Activated B cell treated with CpG ODN at 0.5 μM for 24 hours (primary cell): Measurements from ENCODE around the gene DYNLT3. TPM values are rescaled to one million over a fixed set of nuclear protein-coding genes. Genes with fewer than 3 reads are reported as not detected.

Experiments
- ATAC-seq: fragments of 200-7000 bp; cut with Tn5 transposase; one replicate; pipeline ENCODE4 v1.10.0; 2021; ENCODE audit warnings: low read depth, mild to moderate bottlenecking, moderate library complexity
- CTCF ChIA-PET: fragments of 350-600 bp; sonication (Branson Sonifier 250); formaldehyde crosslinking; loops from one replicate; lab custom pipeline; 2021; ENCODE audit warnings: antibody characterized with exemption; lab: Charles Lee
- POLR2A ChIA-PET: fragments of 350-600 bp; sonication (Branson Sonifier 250); formaldehyde crosslinking; loops from one replicate; lab custom pipeline; 2021; ENCODE audit warnings: antibody characterized with exemption; lab: Charles Lee
- DNase-seq: peaks from one replicate; pipeline ENCODE4 v3.0.0; 2022
- H3K27ac Mint-ChIP-seq: one replicate; pipeline ENCODE4 v1.8.0; 2020; ENCODE audit warnings: mixed read lengths
- H3K27me3 Mint-ChIP-seq: one replicate; pipeline ENCODE4 v1.8.0; 2021; ENCODE audit warnings: mixed read lengths
- H3K36me3 Mint-ChIP-seq: one replicate; pipeline ENCODE4 v1.8.0; 2021; ENCODE audit warnings: low read depth, mixed read lengths
- H3K4me1 Mint-ChIP-seq: one replicate; pipeline ENCODE4 v1.8.0; 2021; ENCODE audit warnings: mixed read lengths
- H3K4me3 Mint-ChIP-seq: one replicate; pipeline ENCODE4 v1.8.0; 2020; ENCODE audit warnings: mild to moderate bottlenecking, mixed read lengths
- H3K9me3 Mint-ChIP-seq: one replicate; pipeline ENCODE4 v1.8.0; 2020; ENCODE audit warnings: mixed read lengths
- CTCF ChIP-seq: fragments of 200-600 bp; IDR thresholded peaks from one replicate; pipeline ENCODE4 v1.8.0; 2022; ENCODE audit warnings: antibody characterized with exemption, mild to moderate bottlenecking
- intact Hi-C: fragments of 100-400 bp; cut with micrococcal nuclease; formaldehyde crosslinking; loops from one replicate; pipeline ENCODE4 v1.15.1; 2024
- total RNA-seq: library from RNA; stranded (reverse); gene quantifications from 2 replicates; pipeline ENCODE4 v1.2.3, GENCODE V29; 2022

The DYNLT3 gene
- total RNA-seq, 1 donor from 2014 or later, result 19.1 TPM

GRCh38 chrX:37818031-37818430, 29.3 kb downstream of the DYNLT3 start:
- DNase-seq (no peak), ATAC-seq (peak; percentile 48)
- peak overlapping the region; percentile 78 for H3K4me3 Mint-ChIP-seq
- intact Hi-C loops, result loop anchor here (1.0 to 5.0 kb wide), 3 partner anchors 29 to 41 kb away; partner anchors contain the start of gene DYNLT3
- H3K27ac Mint-ChIP-seq, result peak overlapping the region; percentile 93
- H3K9me3 Mint-ChIP-seq, result no peaks in the 10 kb centered on the region
- no peaks in the 10 kb centered on the region for H3K27me3 Mint-ChIP-seq
- peaks cover 81% of the 10 kb centered on the region for H3K4me1 Mint-ChIP-seq
- no peak for TF ChIP-seq CTCF
- ChIA-PET CTCF (interaction anchor here (1.0 to 5.3 kb wide), 2 partner anchors 36 to 72 kb away, joined by 3 to 43 read pairs; no protein-coding TSS in a partner anchor), POLR2A (interaction anchor here (0.6 to 7.4 kb wide), 10 partner anchors 19 to 72 kb away, joined by 3 to 155 read pairs (median 8); partner anchors contain the start of gene CYBB)
- peaks cover 2% of the 10 kb centered on the region for H3K36me3 Mint-ChIP-seq

GRCh38 chrX:37817579-37817978, 29.8 kb downstream of the DYNLT3 start:
- intact Hi-C loops, result loop anchor here (1.0 to 5.0 kb wide), 5 partner anchors 8 to 71 kb away; no protein-coding TSS in a partner anchor
- TF ChIP-seq CTCF, result no peak
- peak overlapping the region; percentile 93 for H3K27ac Mint-ChIP-seq
- ChIA-PET CTCF (interaction anchor here (0.7 to 5.3 kb wide), 6 partner anchors 8 to 510 kb away, joined by 3 to 43 read pairs (median 3); partner anchors contain the start of gene RPGR), POLR2A (interaction anchor here (0.7 to 7.4 kb wide), 11 partner anchors 18 to 72 kb away, joined by 3 to 155 read pairs (median 9); partner anchors contain the start of gene CYBB)
- H3K9me3 Mint-ChIP-seq, result no peaks in the 10 kb centered on the region
- H3K4me3 Mint-ChIP-seq, result peak overlapping the region; percentile 81
- DNase-seq, result no peak
- ATAC-seq, result peak; percentile 56
- peaks cover 81% of the 10 kb centered on the region for H3K4me1 Mint-ChIP-seq
- H3K27me3 Mint-ChIP-seq, result no peaks in the 10 kb centered on the region
- peaks cover 3% of the 10 kb centered on the region for H3K36me3 Mint-ChIP-seq

- no peak for ATAC-seq
- H3K9me3 Mint-ChIP-seq, result no peaks in the 10 kb centered on the region
- no peak for TF ChIP-seq CTCF
- no peaks in the 10 kb centered on the region for H3K27me3 Mint-ChIP-seq
- H3K27ac Mint-ChIP-seq, result peak overlapping the region; percentile 93
- peaks cover 83% of the 10 kb centered on the region for H3K4me1 Mint-ChIP-seq
- intact Hi-C loops, result loop anchor here (1.0 to 5.0 kb wide), 5 partner anchors 8 to 70 kb away; no protein-coding TSS in a partner anchor
- ChIA-PET CTCF (interaction anchor here (0.7 to 5.3 kb wide), 6 partner anchors 9 to 510 kb away, joined by 3 to 43 read pairs (median 3); partner anchors contain the start of gene RPGR), POLR2A (interaction anchor here (0.7 to 7.4 kb wide), 11 partner anchors 15 to 72 kb away, joined by 3 to 155 read pairs (median 9); partner anchors contain the start of gene CYBB)
- no peak for DNase-seq
- H3K4me3 Mint-ChIP-seq, result peak overlapping the region; percentile 81
- peaks cover 6% of the 10 kb centered on the region for H3K36me3 Mint-ChIP-seq
Observed at GRCh38 chrX:37817176-37817575, 30.2 kb downstream of the DYNLT3 start.

GRCh38 chrX:37816766-37817165, 30.6 kb downstream of the DYNLT3 start:
- no peaks in the 10 kb centered on the region for H3K9me3 Mint-ChIP-seq
- peak overlapping the region; percentile 81 for H3K4me3 Mint-ChIP-seq
- DNase-seq (no peak), ATAC-seq (peak; percentile 26)
- no peak for TF ChIP-seq CTCF
- H3K4me1 Mint-ChIP-seq, result peaks cover 87% of the 10 kb centered on the region
- POLR2A ChIA-PET, result interaction anchor here (0.7 to 7.4 kb wide), 11 partner anchors 14 to 71 kb away, joined by 3 to 155 read pairs (median 9); partner anchors contain the start of gene CYBB
- H3K36me3 Mint-ChIP-seq, result peaks cover 10% of the 10 kb centered on the region
- H3K27ac Mint-ChIP-seq, result peak overlapping the region; percentile 93
- intact Hi-C loops, result loop anchor here (1.0 to 5.0 kb wide), 5 partner anchors 9 to 70 kb away; no protein-coding TSS in a partner anchor
- no peaks in the 10 kb centered on the region for H3K27me3 Mint-ChIP-seq
- CTCF ChIA-PET, result interaction anchor here (0.7 to 5.3 kb wide), 5 partner anchors 9 to 511 kb away, joined by 3 to 43 read pairs (median 3); partner anchors contain the start of gene RPGR

- ChIA-PET POLR2A (interaction anchor here (1.0 to 7.4 kb wide), 7 partner anchors 8 to 70 kb away, joined by 3 to 155 read pairs (median 6); partner anchors contain the start of gene CYBB), CTCF (interaction anchor here (0.9 to 2.1 kb wide), 4 partner anchors 8 to 70 kb away, joined by 3 to 6 read pairs (median 4); no protein-coding TSS in a partner anchor)
- H3K27me3 Mint-ChIP-seq, result no peaks in the 10 kb centered on the region
Observed at GRCh38 chrX:37815366-37815765, 32.0 kb downstream of the DYNLT3 start.

More at GRCh38 chrX:37815366-37815765, 32.0 kb downstream of the DYNLT3 start:
- peak overlapping the region; percentile 93 for H3K27ac Mint-ChIP-seq
- intact Hi-C loops, result loop anchor here (5.0 kb wide), 1 partner anchor 38 kb away; no protein-coding TSS in a partner anchor
- H3K4me3 Mint-ChIP-seq, result peak overlapping the region; percentile 29
- no peak for TF ChIP-seq CTCF
- no peaks in the 10 kb centered on the region for H3K9me3 Mint-ChIP-seq
- peaks cover 21% of the 10 kb centered on the region for H3K36me3 Mint-ChIP-seq
- no peak for DNase-seq
- H3K4me1 Mint-ChIP-seq, result peaks cover 88% of the 10 kb centered on the region
- ATAC-seq, result no peak
